ENCODE measurements around the gene MYO5A. TPM values are rescaled to one million over a fixed set of nuclear protein-coding genes. Genes with fewer than 3 reads are reported as not detected.

MYO5A gene
- total and polyA plus RNA-seq, 2 donors (not counting 3 experiments of a cell fraction or from before 2014, with no cell fraction given), result 31.9 to 91.9 TPM

DNA sequence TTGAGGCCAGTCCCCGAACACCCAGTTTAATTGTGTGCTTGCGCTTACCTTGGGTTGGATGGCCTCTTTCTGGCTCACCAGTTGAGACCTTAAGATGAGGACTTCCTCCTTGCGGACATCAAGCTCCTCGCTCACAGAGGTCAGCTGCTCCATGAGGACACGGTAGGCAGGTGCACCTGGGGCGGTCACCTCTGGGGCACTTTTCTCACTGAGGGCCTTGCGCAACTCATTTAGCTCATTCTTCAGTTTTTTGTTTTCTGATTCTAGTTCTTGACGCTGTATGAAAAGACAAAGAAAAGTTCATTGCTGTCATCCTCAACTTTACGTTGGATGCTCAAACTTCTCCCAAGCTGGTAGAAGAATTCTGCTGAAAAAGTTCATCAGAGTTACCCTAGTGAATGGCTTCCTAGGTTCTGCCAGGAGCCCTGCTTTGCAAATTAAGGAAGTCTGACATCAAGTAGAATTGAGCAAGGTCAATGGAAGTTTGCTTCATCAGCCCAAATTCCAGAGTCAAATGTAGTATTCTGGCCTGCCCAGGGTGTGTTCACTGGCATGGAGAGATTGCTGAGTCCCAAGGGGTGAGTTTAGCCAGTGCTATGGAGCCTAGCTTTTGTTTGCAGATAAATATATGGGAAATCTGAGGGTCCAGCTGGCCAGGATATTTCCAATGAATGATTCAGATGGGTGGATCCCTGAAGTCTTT, 177.3 kb downstream of the MYO5A start:
- Histone ChIP-seq H2AFZ (ENCODE audit: low read depth, low read length) (no peak overlapping the region), H3K9me1 (replicated peaks; ENCODE audit: control insufficient read depth, extremely low read depth, insufficient read depth, low read length) (no peaks in the 10 kb centered on the region), H3K27me3 (ENCODE audit: control insufficient read depth in 2 of 2, insufficient read depth in 2 of 2, low read length in 2 of 2) (no peaks in the 10 kb centered on the region), H3K4me1 (ENCODE audit: control insufficient read depth, extremely low read depth, insufficient read depth, low read length) (no peaks in the 10 kb centered on the region), H3K4me2 (ENCODE audit: insufficient read depth, low read length) (no peak overlapping the region), H3K36me3 (ENCODE audit: control insufficient read depth in 2 of 2, extremely low read depth in 1 of 2, insufficient read depth in 2 of 2, low read length in 2 of 2) (peaks cover 21 to 23% of the 10 kb centered on the region in 2 experiments), H4K20me1 (replicated peaks; ENCODE audit: control insufficient read depth, extremely low read depth, insufficient read depth, low read length) (no peaks in the 10 kb centered on the region), H3K4me3 (replicated peaks in 1 of 3; ENCODE audit: insufficient read depth in 1 of 3, low read depth in 1 of 3, low read length in 3 of 3) (no peak overlapping the region), H3K9me3 (replicated peaks; ENCODE audit: control insufficient read depth, insufficient read depth, low read length) (no peaks in the 10 kb centered on the region), H3K79me2 (ENCODE audit: control insufficient read depth, insufficient read depth, low read length) (no peaks in the 10 kb centered on the region), H3K9ac (replicated peaks; ENCODE audit: extremely low read depth, insufficient read depth, low read length) (no peak overlapping the region), H3K27ac (ENCODE audit: insufficient read depth, low read depth, low read length) (no peak overlapping the region)
- no TSS peak for BruUV-seq (replicated peaks)
- intact Hi-C loops (cut with micrococcal nuclease), result no loop called here
- FAIRE-seq, result no peak
- dilution Hi-C loops (cut with MboI; ENCODE audit: extremely low pct_ligation_motif_present, low sequenced_read_pairs), result no loop called here
- ChIA-PET CTCF (no interaction called here), POLR2A (no interaction called here)
- TF ChIP-seq, protein P1, sequence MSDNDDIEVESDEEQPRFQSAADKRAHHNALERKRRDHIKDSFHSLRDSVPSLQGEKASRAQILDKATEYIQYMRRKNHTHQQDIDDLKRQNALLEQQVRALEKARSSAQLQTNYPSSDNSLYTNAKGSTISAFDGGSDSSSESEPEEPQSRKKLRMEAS (IDR thresholded peaks at IDR 0.05; ENCODE audit: insufficient read depth, insufficient read length), result no peak
- no peak for TF ChIP-seq FOS (IDR thresholded peaks at IDR 0.05; ENCODE audit: borderline replicate concordance, insufficient read depth, low read length)
- no peak for TF ChIP-seq POLR2A (IDR thresholded peaks at IDR 0.05; ENCODE audit: low read depth, low read length)
- no peak for TF ChIP-seq EZH2 (IDR thresholded peaks at IDR 0.05; ENCODE audit: borderline replicate concordance, low read depth, low read length, severe bottlenecking)
- TF ChIP-seq POLR2AphosphoS5 (IDR thresholded peaks at IDR 0.05; ENCODE audit: insufficient read depth, low read depth, low read length), result no peak
- TF ChIP-seq MYC (IDR thresholded peaks at IDR 0.05; ENCODE audit: low read depth, low read length), result no peak
- no peak for TF ChIP-seq JUN (IDR thresholded peaks at IDR 0.05; ENCODE audit: borderline replicate concordance, insufficient read depth, insufficient read length, low read depth)
- TF ChIP-seq CTCF (IDR thresholded peaks at IDR 0.05; ENCODE audit: extremely low read depth in 1 of 2, insufficient read depth in 1 of 2, low read depth in 1 of 2, low read length in 2 of 2), result no peak
- no peak for TF ChIP-seq GATA2 (IDR thresholded peaks at IDR 0.05; ENCODE audit: insufficient read depth, insufficient read length, low read depth, low read length)
- no peak for DNase-seq (ENCODE audit: low read depth, low spot score)

All from endothelial cell of umbilical vein (primary cell).